Frontal cortex (tissue), 4 donors: ENCODE measurements around the gene SRPK3. TPM values are rescaled to one million over a fixed set of nuclear protein-coding genes. Genes with fewer than 3 reads are reported as not detected.

Experiments
- DNase-seq, 2 donors: peaks; one replicate each; pipeline ENCODE4 v3.0.0; 2012; ENCODE audit warnings: low spot score in 2 of 2
- FAIRE-seq: peaks from 2 replicates; lab custom pipeline; 2012; peaks lifted over from hg19 to GRCh38; lab: Jason Lieb, UNC
- total RNA-seq: library from RNA; depleted of rRNA; stranded (reverse); fragments of >200 nt; gene quantifications from one replicate; pipeline ENCODE4 v1.2.3, GENCODE V29; 2014
- donor health status: control.
- donor health status: control.
- donor health status: control.

SRPK3 gene
- total RNA-seq, 1 donor from 2014 or later = under 0.01 TPM

DNA sequence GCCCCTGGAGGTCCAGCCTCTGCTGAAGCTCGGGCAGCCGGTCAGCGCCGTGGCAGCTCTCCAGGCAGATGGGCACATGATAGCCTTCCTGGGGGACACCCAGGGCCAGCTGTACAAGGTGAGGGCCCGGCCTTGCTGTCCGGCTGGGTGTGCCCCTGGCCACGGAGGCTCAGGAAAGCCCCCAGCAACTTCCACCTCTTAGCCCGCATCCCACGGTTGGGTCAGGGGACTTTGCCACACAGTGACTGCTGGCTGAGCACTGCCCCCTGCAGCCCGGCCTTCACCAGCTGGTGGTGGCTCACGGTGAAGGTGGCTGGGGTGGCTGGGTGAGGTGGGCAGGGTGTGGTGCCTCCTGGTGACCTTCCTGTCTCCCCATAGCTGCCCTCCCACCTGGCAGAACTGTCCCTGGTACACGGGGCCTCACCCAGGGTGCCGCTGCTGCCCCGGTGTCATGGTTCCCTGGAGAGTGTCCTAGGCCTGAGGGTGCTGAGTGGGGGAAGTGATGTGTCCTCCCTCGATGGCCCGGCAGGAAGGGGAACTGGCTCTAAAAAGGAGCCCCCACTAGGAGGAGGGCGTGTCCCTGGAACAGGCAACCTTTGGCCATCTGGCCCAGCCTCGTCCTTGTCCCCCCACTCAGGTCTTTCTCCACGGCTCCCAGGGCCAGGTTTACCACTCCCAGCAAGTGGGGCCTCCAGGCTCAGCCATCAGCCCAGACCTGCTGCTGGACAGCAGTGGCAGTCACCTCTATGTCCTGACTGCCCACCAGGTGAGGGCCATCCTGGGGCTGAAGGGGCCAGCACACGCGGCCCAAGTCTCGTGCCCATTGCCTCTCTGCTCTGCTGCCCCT is 12.3 kb upstream of the SRPK3 start:
- no peak for FAIRE-seq
- peak in 1 of 2 donors; percentile 38 for DNase-seq

DNA sequence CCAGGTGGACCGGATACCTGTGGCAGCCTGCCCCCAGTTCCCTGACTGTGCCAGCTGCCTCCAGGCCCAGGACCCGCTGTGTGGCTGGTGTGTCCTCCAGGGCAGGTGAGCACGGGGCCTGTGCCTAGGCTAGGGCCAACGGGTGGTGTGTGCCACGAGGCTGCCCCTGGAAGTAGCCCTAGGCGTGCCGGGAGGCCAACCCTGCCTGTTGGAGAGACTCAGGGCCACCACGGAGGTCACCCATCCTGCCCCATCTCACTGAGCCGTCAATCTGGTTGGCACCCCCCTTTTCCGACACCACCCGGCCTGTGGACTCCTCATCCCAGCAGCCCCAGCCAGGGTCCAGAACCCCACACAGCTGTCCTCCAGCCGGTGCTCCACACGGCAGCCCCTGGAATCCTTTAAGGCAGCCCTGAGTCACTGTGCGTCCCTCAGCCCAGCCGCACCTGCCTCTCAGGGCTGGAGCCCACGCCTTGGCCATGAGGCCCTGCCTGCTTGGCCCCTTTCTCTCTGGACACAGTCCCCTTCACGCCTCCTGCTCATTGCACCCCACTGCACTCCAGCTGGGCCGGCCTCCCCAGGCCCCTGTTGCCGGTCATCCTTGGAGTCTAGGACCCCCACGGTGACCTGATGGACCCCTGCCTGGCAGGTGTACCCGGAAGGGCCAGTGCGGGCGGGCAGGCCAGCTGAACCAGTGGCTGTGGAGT is 11.5 kb upstream of the SRPK3 start:
- FAIRE-seq (no peak), DNase-seq (peak in 1 of 2 donors; percentile 34)

DNA sequence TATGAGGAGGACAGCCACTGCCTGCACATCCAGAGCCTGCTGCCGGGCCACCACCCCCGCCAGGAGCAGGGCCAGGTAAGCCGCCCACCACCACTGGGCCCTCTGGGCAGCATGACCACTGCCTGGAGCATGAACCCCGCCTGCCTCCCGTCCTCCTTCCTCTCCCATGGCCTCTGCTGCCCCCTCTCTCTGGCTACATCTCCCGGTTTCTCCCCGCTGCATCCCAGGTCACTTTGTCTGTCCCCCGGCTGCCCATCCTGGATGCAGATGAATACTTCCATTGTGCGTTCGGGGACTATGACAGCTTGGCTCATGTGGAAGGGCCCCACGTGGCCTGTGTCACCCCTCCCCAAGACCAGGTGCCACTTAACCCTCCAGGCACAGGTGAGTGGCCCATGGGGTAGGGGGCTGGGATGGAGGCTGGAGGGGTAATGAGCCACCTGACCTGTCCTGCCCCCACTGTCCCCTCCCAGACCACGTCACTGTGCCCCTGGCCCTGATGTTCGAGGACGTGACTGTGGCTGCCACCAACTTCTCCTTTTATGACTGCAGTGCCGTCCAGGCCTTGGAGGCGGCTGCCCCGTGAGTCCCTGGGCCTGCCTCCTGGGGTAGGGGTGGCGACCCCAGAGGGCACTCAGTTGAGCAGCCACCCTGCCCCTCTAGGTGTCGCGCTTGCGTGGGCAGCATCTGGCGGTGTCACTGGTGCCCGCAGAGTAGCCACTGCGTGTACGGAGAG is 10.8 kb upstream of the SRPK3 start:
- DNase-seq (peak in 1 of 2 donors; percentile 59), FAIRE-seq (no peak)

DNA sequence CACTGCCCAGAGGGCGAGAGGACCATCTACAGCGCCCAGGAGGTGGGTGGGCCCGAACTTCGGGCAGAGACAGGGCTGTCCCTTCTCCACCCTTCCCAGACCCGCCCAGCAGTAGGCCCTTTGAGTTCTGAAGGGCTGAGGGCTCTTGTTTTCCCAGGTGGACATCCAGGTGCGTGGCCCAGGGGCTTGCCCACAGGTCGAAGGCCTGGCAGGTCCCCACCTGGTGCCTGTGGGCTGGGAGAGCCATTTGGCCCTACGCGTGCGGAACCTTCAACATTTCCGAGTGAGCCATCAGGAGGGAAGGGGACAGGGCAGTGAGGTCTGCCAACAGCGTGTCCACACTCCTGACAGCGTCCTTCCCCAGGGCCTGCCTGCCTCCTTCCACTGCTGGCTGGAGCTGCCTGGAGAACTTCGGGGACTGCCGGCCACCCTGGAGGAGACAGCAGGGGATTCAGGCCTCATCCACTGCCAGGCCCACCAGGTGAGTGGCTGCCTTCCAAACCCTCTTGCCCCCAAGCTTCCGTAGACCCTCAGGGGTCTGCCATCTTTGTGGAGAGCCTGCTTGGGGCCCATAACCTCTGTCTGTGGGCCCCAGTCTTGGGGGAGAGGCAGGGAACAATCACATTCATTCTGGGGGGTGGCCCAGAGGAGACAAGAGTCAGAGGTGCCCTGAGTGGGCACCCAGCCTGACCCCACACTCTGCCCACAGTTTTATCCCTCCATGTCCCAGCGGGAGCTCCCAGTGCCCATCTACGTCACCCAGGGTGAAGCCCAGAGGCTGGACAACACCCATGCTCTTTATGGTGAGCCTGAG is 10.0 kb upstream of the SRPK3 start:
- peak; percentile 4 to 30 for DNase-seq
- no peak for FAIRE-seq

DNA sequence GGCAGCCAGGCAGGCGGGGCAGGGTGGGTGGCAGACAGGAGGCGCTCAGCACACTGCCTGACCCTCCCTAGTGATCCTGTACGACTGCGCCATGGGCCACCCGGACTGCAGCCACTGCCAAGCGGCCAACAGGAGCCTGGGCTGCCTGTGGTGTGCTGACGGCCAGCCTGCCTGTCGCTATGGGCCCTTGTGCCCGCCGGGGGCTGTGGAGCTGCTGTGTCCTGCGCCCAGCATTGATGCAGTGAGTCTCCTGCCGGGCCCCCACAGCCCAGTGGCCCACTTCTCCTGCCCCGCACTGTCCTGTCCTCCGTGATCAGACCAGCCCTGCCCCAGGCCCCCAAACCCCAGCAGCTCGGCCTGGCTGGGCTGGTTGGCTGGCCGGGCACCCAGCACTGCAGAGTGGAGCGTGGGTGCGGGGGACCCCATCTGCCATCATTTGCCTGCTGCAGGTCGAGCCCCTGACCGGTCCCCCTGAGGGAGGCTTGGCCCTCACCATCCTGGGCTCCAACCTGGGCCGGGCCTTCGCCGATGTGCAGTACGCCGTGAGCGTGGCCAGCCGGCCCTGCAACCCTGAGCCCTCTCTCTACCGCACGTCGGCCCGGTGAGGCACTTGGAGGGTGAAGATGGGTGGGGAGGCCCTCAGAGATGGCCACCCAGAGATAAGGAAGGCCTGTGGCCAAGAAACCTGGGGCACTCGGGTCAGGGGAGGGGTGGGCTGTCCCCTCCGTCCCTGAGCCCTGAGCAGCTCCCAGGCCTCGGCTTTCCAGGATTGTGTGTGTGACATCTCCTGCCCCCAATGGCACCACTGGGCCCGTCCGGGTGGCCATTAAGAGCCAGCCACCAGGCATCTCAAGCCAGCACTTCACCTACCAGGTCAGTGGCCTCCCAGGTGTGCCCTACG is 9.2 kb upstream of the SRPK3 start:
- FAIRE-seq = no peak
- DNase-seq = peak in 1 of 2 donors; percentile 44

DNA sequence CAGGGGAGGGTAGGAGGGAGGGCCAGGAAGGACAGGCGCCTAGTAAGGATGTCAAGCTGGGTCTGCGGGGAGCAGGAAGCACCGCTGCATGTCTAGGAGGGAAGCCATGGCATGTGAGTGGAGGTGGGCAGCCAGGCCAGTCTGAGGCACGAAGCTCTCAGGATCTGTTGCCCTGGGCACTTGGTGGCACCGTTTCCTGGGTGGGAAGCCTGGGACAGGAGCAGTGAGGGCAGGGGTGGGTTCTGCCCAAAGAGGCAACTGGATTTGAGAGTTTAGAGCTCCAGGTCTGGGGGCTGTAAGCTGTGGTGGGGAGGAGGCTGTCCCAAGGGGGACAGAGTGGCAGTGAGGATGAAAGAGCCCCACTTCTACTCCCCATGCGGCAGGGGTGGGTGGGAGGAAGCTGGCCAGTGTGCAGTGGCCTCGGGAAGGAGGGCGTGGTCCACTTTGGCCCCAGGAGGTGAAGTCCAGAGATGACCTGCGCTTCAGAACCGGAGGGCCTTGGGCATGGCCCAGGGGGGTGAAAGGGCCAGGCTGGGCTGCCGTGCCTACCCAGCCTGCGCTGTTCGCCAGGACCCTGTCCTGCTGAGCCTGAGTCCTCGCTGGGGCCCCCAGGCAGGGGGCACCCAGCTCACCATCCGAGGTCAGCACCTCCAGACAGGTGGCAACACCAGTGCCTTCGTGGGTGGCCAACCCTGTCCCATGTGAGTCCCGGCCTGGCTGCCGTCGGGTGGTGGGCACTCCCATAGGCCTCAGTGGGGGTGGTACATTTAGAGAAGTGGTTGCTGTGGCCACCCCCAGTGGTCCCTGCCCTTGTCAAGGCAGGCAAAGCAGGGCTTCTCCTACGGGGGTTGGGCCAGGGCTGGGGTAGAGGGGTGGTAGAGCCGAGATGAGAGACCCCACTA is 8.3 kb upstream of the SRPK3 start:
- DNase-seq (peak in 1 of 2 donors; percentile 38), FAIRE-seq (no peak)

DNA sequence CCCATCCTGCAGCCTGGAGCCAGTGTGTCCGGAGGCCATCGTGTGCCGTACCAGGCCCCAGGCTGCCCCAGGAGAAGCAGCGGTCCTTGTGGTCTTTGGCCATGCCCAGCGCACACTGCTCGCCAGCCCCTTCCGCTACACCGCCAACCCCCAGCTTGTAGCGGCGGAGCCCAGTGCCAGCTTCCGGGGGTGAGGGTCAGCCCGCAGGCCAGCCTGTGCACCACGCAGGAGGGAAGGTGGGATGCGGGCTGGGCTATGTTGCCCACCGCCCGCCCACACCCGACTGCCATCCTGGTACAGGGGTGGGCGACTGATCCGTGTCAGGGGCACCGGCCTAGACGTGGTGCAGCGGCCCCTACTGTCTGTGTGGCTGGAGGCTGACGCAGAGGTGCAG is 7.6 kb upstream of the SRPK3 start:
- FAIRE-seq (no peak), DNase-seq (peak in 1 of 2 donors; percentile 31)

DNA sequence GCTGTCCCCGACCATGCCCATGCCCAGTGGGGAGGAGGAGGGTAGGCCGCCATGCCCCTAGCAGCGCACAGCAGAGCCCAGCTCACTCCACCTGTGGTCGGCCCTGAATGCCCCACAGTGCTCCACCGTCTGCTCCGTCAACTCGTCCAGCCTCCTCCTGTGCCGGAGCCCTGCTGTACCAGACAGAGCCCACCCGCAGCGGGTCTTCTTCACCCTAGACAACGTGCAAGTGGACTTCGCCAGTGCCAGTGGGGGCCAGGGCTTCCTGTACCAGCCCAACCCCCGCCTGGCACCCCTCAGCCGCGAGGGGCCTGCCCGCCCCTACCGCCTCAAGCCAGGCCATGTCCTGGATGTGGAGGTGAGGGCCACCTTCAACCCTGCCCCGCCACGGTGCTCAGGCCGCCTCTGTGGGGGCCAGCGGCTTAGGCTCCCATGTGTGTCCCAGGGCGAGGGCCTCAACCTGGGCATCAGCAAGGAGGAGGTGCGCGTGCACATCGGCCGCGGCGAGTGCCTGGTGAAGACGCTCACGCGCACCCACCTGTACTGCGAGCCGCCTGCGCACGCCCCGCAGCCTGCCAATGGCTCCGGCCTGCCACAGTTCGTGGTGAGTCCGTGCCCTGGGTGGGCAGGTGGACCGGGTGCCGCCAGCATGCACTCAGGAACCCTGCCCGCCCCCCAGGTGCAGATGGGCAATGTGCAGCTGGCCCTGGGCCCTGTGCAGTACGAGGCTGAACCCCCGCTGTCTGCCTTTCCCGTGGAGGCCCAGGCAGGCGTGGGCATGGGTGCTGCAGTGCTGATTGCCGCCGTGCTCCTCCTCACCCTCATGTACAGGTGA is 6.9 kb upstream of the SRPK3 start:
- DNase-seq (peak in 1 of 2 donors; percentile 40), FAIRE-seq (no peak)

DNA sequence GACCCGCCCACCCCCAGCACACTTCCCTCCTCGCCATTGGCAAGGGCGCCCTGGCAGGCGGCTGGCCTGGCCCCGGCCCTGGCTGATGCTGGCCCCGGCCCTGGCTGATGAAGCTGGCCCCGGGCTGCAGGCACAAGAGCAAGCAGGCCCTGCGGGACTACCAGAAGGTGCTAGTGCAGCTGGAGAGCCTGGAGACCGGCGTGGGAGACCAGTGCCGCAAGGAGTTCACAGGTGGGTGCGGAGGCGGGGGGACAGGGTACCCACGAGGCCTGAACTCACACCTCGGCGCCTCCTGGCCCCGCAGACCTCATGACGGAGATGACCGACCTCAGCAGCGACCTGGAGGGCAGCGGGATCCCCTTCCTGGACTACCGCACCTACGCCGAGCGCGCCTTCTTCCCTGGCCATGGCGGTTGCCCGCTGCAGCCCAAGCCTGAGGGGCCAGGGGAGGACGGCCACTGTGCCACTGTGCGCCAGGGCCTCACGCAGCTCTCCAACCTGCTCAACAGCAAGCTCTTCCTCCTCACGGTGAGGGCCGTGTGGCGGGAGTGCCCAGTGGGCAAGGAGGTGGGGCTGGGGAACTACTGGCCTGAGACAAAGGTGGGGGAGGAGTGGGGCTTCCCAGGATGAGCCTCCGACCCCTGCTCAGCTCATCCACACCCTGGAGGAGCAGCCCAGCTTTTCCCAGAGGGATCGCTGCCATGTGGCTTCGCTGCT is 6.1 kb upstream of the SRPK3 start:
- DNase-seq (no peak), FAIRE-seq (no peak)

DNA sequence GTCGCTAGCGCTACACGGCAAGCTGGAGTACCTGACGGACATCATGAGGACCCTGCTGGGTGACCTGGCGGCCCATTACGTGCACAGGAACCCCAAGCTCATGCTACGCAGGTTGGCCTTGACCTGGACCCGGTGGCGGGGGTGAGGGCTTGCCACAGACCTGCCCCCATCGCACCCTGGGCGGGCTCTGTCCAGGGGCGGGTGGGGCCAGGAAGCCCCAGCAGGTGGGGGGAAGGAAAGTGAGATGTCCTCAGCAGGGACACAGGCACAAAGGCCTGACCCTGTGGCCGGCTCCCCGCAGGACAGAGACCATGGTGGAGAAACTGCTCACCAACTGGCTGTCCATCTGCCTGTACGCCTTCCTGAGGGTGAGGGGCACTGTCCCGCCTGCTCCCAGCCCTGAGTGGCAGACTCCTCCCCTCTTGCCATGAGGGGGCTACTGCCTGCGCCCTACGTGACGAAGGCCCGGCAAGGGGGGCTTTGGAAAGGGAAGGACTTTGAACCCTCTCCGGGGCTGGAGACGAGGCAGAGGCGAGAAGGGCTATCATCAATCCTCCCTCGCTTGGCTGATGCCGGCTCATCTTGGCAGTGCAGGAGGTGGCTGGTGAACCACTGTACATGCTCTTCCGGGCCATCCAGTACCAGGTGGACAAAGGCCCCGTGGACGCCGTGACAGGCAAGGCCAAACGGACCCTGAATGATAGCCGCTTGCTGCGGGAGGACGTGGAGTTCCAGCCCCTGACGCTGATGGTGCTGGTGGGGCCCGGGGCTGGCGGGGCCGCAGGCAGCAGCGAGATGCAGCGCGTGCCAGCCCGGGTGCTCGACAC is 5.3 kb upstream of the SRPK3 start:
- FAIRE-seq (no peak), DNase-seq (no peak)

DNA sequence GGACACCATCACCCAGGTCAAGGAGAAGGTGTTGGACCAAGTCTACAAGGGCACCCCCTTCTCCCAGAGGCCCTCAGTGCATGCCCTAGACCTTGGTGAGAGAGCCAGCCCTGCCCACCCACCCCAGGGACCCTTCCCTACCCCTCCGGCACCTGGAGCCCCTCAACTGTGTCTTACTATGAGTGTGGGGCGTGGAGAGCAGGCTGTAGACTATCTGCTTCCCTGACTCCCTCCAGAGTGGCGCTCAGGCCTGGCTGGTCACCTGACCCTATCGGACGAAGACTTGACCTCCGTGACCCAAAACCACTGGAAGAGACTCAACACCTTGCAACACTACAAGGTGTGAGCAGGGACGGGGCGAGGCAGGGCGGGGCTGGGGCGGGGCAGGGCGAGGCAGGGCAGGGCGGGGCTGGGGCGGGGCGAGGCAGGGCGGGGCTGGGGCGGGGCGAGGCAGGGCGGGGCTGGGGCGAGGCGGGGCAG is 4.7 kb upstream of the SRPK3 start:
- no peak for DNase-seq
- FAIRE-seq = no peak

DNA sequence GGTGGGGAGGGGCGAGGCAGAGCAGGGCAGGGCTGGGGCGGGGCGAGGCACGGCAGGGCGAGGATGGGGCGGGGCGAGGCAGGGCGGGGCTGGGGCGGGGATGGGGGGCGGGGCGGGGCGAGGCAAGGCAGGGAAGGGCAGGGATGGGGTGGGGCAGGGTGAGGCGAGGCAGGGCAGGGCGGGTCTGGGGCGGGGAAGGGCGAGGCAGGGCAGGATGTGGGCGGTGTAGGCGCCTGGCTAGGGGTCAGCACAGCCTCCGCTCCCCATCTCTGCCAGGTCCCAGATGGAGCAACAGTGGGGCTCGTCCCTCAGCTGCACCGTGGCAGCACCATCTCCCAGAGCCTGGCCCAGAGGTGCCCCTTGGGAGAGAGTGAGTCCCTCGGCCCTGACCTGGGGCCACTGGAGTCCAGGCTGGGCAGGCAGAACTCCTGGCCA is 4.2 kb upstream of the SRPK3 start:
- no peak for FAIRE-seq
- no peak for DNase-seq

DNA sequence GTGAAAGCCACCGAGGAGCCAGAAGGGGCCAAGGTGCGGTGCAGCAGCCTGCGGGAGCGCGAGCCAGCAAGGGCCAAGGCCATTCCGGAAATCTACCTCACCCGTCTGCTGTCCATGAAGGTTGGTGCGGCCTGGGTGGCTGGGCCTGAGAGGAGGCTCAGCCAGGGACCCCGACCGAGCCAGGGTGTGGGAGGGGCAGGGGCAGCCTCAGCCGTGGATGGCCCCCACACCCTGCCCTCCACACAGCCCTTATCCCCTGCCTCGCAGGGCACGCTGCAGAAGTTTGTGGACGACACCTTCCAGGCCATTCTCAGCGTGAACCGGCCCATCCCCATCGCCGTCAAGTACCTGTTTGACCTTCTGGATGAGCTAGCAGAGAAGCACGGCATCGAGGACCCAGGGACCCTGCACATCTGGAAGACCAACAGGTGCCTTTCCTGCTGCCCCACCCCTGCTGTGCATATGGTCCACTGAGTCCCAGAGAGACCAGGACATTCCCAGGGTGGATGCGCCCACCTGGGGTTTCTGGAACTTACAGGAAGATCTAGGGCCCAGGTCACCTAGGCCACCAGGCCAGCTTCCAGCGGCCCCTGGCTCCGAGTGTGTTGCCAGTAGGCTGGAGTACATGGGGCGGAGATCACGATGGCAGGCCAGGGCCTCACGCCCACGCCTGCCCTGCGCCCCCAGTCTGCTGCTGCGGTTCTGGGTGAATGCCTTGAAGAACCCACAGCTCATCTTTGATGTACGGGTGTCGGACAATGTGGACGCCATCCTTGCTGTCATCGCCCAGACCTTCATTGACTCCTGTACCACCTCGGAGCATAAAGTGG is 3.4 kb upstream of the SRPK3 start:
- DNase-seq (no peak), FAIRE-seq (no peak)

DNA sequence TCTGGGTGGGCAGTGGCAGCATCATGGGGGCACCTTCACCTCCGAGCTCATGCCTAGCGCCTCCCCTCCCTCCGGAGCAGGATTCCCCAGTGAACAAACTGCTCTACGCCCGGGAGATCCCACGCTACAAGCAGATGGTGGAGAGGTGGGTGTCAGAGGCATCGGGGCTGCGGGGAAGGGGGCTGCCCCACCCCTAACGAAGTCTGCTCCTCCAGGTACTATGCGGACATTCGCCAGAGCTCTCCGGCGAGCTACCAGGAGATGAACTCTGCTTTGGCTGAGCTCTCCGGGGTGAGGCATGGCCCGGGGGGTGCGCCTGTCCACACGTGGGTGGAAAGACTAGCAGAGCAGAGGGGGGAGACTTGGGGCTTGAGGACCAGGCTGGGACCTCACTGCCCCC is 2.7 kb upstream of the SRPK3 start:
- DNase-seq (no peak), FAIRE-seq (no peak)
